ENCODE measurements around the gene RNU2-1.

GRCh38 chr17:43226393-43226792 is 7.4 kb downstream of the RNU2-1 start:
- TF ChIP-seq, protein P1, sequence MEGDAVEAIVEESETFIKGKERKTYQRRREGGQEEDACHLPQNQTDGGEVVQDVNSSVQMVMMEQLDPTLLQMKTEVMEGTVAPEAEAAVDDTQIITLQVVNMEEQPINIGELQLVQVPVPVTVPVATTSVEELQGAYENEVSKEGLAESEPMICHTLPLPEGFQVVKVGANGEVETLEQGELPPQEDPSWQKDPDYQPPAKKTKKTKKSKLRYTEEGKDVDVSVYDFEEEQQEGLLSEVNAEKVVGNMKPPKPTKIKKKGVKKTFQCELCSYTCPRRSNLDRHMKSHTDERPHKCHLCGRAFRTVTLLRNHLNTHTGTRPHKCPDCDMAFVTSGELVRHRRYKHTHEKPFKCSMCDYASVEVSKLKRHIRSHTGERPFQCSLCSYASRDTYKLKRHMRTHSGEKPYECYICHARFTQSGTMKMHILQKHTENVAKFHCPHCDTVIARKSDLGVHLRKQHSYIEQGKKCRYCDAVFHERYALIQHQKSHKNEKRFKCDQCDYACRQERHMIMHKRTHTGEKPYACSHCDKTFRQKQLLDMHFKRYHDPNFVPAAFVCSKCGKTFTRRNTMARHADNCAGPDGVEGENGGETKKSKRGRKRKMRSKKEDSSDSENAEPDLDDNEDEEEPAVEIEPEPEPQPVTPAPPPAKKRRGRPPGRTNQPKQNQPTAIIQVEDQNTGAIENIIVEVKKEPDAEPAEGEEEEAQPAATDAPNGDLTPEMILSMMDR (conservative IDR thresholded peaks at IDR 0.05) = no peak
- TF ChIP-seq ZFX (IDR thresholded peaks at IDR 0.05) = no peak

All from C4-2B (cell line).